Kidney epithelial cell (primary cell): ENCODE measurements around the gene TULP3. TPM values are rescaled to one million over a fixed set of nuclear protein-coding genes. Genes with fewer than 3 reads are reported as not detected.
A peak's percentile ranks its signal among the peaks of the same experiment; 100 is the strongest.

ENCODE experiments used
- DNase-seq: peaks from one replicate; pipeline ENCODE4 v3.0.0-alpha.2; 2010; ENCODE audit warnings: low read depth
- H3K27me3 ChIP-seq: 2 replicates; pipeline ENCODE4 v1.6.0; 2011; ENCODE audit warnings: low read length; ENCODE audit not compliant: control insufficient read depth, insufficient read depth
- H3K36me3 ChIP-seq: 2 replicates; pipeline ENCODE4 v1.5.1; 2011; ENCODE audit warnings: low read length; ENCODE audit not compliant: control insufficient read depth, insufficient read depth
- H3K4me3 ChIP-seq: 2 replicates; pipeline ENCODE4 v1.5.1; 2011; ENCODE audit warnings: low read depth, mild to moderate bottlenecking, control low read depth, low read length
- CTCF ChIP-seq: IDR thresholded peaks from 2 replicates; pipeline ENCODE4 v1.5.1; 2011; ENCODE audit warnings: mild to moderate bottlenecking, moderate library complexity, low read length, control low read depth, inconsistent platforms; ENCODE audit not compliant: insufficient read depth, poor library complexity, severe bottlenecking
- total RNA-seq: library from RNA; depleted of rRNA; stranded (reverse); fragments of >200 nt; gene quantifications from 2 replicates; pipeline ENCODE4 v1.2.3, GENCODE V29; 2015

Gene TULP3
- total RNA-seq, 1 donor from 2014 or later = 19.1 TPM

- peaks cover 4% of the 10 kb centered on the region for H3K36me3 ChIP-seq
- DNase-seq = no peak
- TF ChIP-seq CTCF = no peak
- no peaks in the 10 kb centered on the region for H3K27me3 ChIP-seq
- H3K4me3 ChIP-seq = no peak overlapping the region
Observed at GRCh38 chr12:2937500-2937899, 46.8 kb downstream of the TULP3 start.

GRCh38 chr12:2939191-2939590, 48.5 kb downstream of the TULP3 start:
- H3K4me3 ChIP-seq = no peak overlapping the region
- H3K36me3 ChIP-seq = peaks cover 4% of the 10 kb centered on the region
- no peak for TF ChIP-seq CTCF
- H3K27me3 ChIP-seq = no peaks in the 10 kb centered on the region
- no peak for DNase-seq

GRCh38 chr12:2940564-2940963, 49.9 kb downstream of the TULP3 start:
- DNase-seq = no peak
- peaks cover 3% of the 10 kb centered on the region for H3K36me3 ChIP-seq
- TF ChIP-seq CTCF = no peak
- H3K27me3 ChIP-seq = no peaks in the 10 kb centered on the region
- H3K4me3 ChIP-seq = no peak overlapping the region

- no peak for TF ChIP-seq CTCF
- H3K27me3 ChIP-seq = no peaks in the 10 kb centered on the region
- no peak overlapping the region for H3K4me3 ChIP-seq
- H3K36me3 ChIP-seq = peaks cover 3% of the 10 kb centered on the region
- no peak for DNase-seq
Observed at GRCh38 chr12:2941524-2941923, 50.8 kb downstream of the TULP3 start.

GRCh38 chr12:2944401-2945047, 53.8 kb downstream of the TULP3 start:
- Histone ChIP-seq H3K36me3 (peaks cover 3% of the 10 kb centered on the region), H3K27me3 (no peaks in the 10 kb centered on the region), H3K4me3 (no peak overlapping the region)
- DNase-seq = no peak
- peak; percentile 93 for TF ChIP-seq CTCF

- H3K36me3 ChIP-seq = no peaks in the 10 kb centered on the region
- H3K4me3 ChIP-seq = no peak overlapping the region
- no peak for TF ChIP-seq CTCF
- no peaks in the 10 kb centered on the region for H3K27me3 ChIP-seq
- DNase-seq = no peak
Observed at GRCh38 chr12:2949411-2949810, 58.7 kb downstream of the TULP3 start.
